Panc1 (cell line): ENCODE results near the gene AQP11. TPM values are rescaled to one million over a fixed set of nuclear protein-coding genes. Genes with fewer than 3 reads are reported as not detected.
"Not testable (repeated sequence)": the region's sequence is repeated elsewhere in the genome, so short reads cannot be mapped to it uniquely, and the experiment has no call there.

Experiments
- ATAC-seq: fragments of 200-7000 bp; cut with Tn5 transposase; 2 replicates; pipeline ENCODE4 v1.9.1; 2020; ENCODE audit warnings: mild to moderate bottlenecking, moderate library complexity
- BruUV-seq: library from RNA; stranded (reverse); fragments of 400-500 nt; replicated peaks from 2 replicates; lab custom pipeline; 2021; lab: Mats Ljungman, UMichigan
- CTCF ChIA-PET: fragments of 300-600 bp; sonication (Branson Sonifier 250); formaldehyde crosslinking; loops from one replicate; lab custom pipeline; 2022; ENCODE audit warnings: antibody characterized with exemption; lab: Charles Lee
- POLR2A ChIA-PET: fragments of 300-600 bp; sonication (Branson Sonifier 250); formaldehyde crosslinking; loops from one replicate; lab custom pipeline; 2022; ENCODE audit warnings: antibody characterized with exemption; lab: Charles Lee
- DNase-seq: peaks from one replicate; pipeline ENCODE4 v3.0.0-alpha.2; 2010; ENCODE audit warnings: low read depth, low spot score
- H3K27ac ChIP-seq: 2 replicates; pipeline ENCODE4 v1.5.1; 2011; ENCODE audit warnings: mild to moderate bottlenecking, low read length, inconsistent platforms
- H3K27me3 ChIP-seq: fragments of 200-500 bp; sonication (Bioruptor generic); 2 replicates; pipeline ENCODE4 v1.6.0; 2014; ENCODE audit warnings: low read length, inconsistent platforms; ENCODE audit not compliant: control insufficient read depth, insufficient read depth
- H3K36me3 ChIP-seq: fragments of 200-500 bp; sonication (Bioruptor generic); 2 replicates; pipeline ENCODE4 v1.5.1; 2014; ENCODE audit warnings: inconsistent platforms, mild to moderate bottlenecking, low read length, moderate library complexity; ENCODE audit not compliant: control insufficient read depth, insufficient read depth
- H3K4me1 ChIP-seq: 2 replicates; pipeline ENCODE4 v1.5.1; 2011; ENCODE audit warnings: inconsistent platforms, mild to moderate bottlenecking, low read length, moderate library complexity; ENCODE audit not compliant: control insufficient read depth, insufficient read depth
- H3K4me3 ChIP-seq, 2 experiments: 2 replicates each; pipeline ENCODE4 v1.5.1; 2011 to 2012; ENCODE audit warnings: low read depth in 2 of 2, low read length in 2 of 2, mild to moderate bottlenecking in 2 of 2, inconsistent platforms in 1 of 2, moderate library complexity in 1 of 2
- H3K9me3 ChIP-seq: fragments of 200-500 bp; sonication (Bioruptor generic); 2 replicates; pipeline ENCODE4 v1.5.1; 2014; ENCODE audit warnings: low read depth, mild to moderate bottlenecking, inconsistent platforms, low read length, moderate library complexity; ENCODE audit not compliant: control insufficient read depth, insufficient read depth
- POLR2AphosphoS5 ChIP-seq: IDR thresholded peaks from 2 replicates; pipeline ENCODE4 v1.6.1; 2012; ENCODE audit warnings: mild to moderate bottlenecking, low read depth, low read length, moderate library complexity
- SIN3A ChIP-seq: IDR thresholded peaks from 2 replicates; pipeline ENCODE4 v1.6.1; 2012; ENCODE audit warnings: low read depth, mild to moderate bottlenecking, low read length, moderate library complexity, borderline replicate concordance; ENCODE audit not compliant: insufficient read depth
- TCF7L2 ChIP-seq: IDR thresholded peaks from 2 replicates; pipeline ENCODE4 v1.6.1; 2011; ENCODE audit warnings: mild to moderate bottlenecking, low read depth, low read length, inconsistent platforms
- in situ Hi-C: cut with HindIII; loops from 2 replicates; pipeline ENCODE4 v1.10.0; 2016; ENCODE audit warnings: low sequenced_read_pairs, low pct_unique_long_range_greater_than_20kb
- intact Hi-C: fragments of 100-400 bp; cut with micrococcal nuclease; formaldehyde crosslinking; loops from one replicate; pipeline ENCODE4 v1.10.0; 2022; ENCODE audit not compliant: unreplicated experiment
- total RNA-seq: library from RNA; stranded (reverse); gene quantifications from one replicate; pipeline ENCODE4 v1.2.1, GENCODE V29; 2021; ENCODE audit not compliant: unreplicated experiment
- TF ChIP-seq, protein P1 (sequence below): fragments of 450-650 bp; IDR thresholded peaks from 2 replicates; pipeline ENCODE4 v1.5.1; 2017; ENCODE audit warnings: mild to moderate bottlenecking
- TF ChIP-seq, protein P2 (sequence below), 2 experiments: IDR thresholded peaks; 2 replicates each; pipeline ENCODE4 v1.6.1; 2011 to 2012; ENCODE audit warnings: low read depth in 2 of 2, control low read depth in 1 of 2, low read length in 1 of 2, mild to moderate bottlenecking in 1 of 2, moderate library complexity in 1 of 2; ENCODE audit not compliant: insufficient read depth in 1 of 2

The AQP11 gene
- total RNA-seq, 1 experiment from 2014 or later = 2.3 TPM

DNA sequence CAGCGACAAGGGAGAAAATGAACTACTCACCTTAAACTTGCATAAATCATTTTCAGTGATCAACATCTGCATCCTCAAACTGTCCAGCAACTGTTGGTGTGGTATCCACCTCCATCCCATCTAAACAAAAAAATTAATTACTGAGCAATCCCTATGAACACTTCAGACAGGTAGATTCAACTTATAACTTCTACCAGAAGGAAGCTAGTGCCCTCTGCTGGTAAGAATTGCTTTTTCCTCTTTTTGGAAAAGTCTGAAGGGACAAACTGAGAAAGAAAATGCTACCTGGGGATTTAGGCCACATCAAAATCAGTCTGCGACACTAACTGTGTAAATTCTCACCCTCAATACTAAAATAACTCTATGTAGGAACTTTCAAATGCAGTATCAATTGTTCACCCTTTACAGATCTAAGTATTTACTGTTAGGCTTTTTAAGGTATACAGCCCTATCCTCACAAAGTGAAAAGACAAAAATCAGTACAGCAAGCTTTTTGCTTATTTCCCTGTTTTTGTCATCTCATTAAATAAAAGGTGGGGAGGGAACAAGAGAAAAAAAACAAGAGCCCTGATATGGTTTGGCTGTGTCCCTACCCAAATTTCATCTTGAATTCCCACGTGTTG, 29.9 kb downstream of the AQP11 start:
- Histone ChIP-seq H3K36me3 (peaks cover 35% of the 10 kb centered on the region), H3K27me3 (no peaks in the 10 kb centered on the region), H3K9me3 (no peaks in the 10 kb centered on the region), H3K4me3 (no peak overlapping the region), H3K4me1 (no peaks in the 10 kb centered on the region), H3K27ac (no peak overlapping the region)
- POLR2A ChIA-PET = interaction anchor here (0.7 kb wide), 1 partner anchor 15 kb away, joined by 3 read pairs; no protein-coding TSS in a partner anchor
- in situ Hi-C loops (no loop called here), intact Hi-C loops (no loop called here)
- no TSS peak for BruUV-seq
- CTCF ChIA-PET = interaction anchor here (0.6 to 1.1 kb wide), 6 partner anchors 9 to 523 kb away, joined by 3 to 4 read pairs (median 3); no protein-coding TSS in a partner anchor
- DNase-seq (peak; percentile 64), ATAC-seq (peak; percentile 76)
- TF ChIP-seq, protein P1, sequence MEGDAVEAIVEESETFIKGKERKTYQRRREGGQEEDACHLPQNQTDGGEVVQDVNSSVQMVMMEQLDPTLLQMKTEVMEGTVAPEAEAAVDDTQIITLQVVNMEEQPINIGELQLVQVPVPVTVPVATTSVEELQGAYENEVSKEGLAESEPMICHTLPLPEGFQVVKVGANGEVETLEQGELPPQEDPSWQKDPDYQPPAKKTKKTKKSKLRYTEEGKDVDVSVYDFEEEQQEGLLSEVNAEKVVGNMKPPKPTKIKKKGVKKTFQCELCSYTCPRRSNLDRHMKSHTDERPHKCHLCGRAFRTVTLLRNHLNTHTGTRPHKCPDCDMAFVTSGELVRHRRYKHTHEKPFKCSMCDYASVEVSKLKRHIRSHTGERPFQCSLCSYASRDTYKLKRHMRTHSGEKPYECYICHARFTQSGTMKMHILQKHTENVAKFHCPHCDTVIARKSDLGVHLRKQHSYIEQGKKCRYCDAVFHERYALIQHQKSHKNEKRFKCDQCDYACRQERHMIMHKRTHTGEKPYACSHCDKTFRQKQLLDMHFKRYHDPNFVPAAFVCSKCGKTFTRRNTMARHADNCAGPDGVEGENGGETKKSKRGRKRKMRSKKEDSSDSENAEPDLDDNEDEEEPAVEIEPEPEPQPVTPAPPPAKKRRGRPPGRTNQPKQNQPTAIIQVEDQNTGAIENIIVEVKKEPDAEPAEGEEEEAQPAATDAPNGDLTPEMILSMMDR = peak; percentile 85; the same call in 1 of the 2 replicates
- TF ChIP-seq, protein P2, sequence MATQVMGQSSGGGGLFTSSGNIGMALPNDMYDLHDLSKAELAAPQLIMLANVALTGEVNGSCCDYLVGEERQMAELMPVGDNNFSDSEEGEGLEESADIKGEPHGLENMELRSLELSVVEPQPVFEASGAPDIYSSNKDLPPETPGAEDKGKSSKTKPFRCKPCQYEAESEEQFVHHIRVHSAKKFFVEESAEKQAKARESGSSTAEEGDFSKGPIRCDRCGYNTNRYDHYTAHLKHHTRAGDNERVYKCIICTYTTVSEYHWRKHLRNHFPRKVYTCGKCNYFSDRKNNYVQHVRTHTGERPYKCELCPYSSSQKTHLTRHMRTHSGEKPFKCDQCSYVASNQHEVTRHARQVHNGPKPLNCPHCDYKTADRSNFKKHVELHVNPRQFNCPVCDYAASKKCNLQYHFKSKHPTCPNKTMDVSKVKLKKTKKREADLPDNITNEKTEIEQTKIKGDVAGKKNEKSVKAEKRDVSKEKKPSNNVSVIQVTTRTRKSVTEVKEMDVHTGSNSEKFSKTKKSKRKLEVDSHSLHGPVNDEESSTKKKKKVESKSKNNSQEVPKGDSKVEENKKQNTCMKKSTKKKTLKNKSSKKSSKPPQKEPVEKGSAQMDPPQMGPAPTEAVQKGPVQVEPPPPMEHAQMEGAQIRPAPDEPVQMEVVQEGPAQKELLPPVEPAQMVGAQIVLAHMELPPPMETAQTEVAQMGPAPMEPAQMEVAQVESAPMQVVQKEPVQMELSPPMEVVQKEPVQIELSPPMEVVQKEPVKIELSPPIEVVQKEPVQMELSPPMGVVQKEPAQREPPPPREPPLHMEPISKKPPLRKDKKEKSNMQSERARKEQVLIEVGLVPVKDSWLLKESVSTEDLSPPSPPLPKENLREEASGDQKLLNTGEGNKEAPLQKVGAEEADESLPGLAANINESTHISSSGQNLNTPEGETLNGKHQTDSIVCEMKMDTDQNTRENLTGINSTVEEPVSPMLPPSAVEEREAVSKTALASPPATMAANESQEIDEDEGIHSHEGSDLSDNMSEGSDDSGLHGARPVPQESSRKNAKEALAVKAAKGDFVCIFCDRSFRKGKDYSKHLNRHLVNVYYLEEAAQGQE (IDR thresholded peaks at IDR 0.05; ENCODE audit: insufficient read depth in 1 of 2, low read depth in 2 of 2, low read length in 1 of 2) = no peak
- TF ChIP-seq POLR2AphosphoS5 = no peak
- no peak for TF ChIP-seq SIN3A
- no peak for TF ChIP-seq TCF7L2

DNA sequence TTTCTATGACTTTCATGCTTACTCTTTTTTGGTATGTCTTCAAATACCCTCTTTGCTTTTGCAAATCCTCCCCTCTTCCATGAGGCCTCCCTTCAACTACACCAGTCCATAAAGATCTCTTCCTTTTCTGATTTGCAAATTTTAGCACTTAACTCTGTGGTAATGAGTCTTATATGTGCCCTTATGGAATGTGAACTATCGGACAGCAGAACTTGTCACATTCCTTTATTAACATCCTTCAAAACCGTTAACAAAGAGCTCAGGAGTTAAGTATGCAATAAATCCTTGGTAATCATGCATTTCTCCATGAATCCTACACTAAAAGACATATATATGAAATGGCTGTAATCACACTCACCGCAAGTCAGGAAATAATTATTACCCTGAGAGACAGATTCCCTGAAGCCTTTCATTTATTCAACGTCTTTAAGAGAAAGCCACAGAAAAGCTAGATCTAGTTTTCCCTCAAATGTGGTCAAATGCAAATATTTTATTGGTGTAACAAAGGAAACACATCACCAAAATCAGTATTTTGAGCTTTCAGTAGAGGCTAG, 40.5 kb downstream of the AQP11 start:
- no peak for TF ChIP-seq SIN3A
- ChIA-PET CTCF (interaction anchor here (0.7 kb wide), 2 partner anchors 11 to 35 kb away, joined by 3 read pairs; no protein-coding TSS in a partner anchor), POLR2A (interaction anchor here (0.6 kb wide), 1 partner anchor 151 kb away, joined by 7 read pairs; no protein-coding TSS in a partner anchor)
- no peak overlapping the region for H3K4me3 ChIP-seq
- H3K27me3 ChIP-seq = no peaks in the 10 kb centered on the region
- no peak for ATAC-seq
- H3K9me3 ChIP-seq = no peaks in the 10 kb centered on the region
- no peak overlapping the region for H3K27ac ChIP-seq
- in situ Hi-C loops (no loop called here), intact Hi-C loops (no loop called here)
- no peaks in the 10 kb centered on the region for H3K4me1 ChIP-seq
- BruUV-seq = TSS peak; percentile 6
- H3K36me3 ChIP-seq = peaks cover 4% of the 10 kb centered on the region; the same call in 1 of the 2 replicates
- DNase-seq = no peak

DNA sequence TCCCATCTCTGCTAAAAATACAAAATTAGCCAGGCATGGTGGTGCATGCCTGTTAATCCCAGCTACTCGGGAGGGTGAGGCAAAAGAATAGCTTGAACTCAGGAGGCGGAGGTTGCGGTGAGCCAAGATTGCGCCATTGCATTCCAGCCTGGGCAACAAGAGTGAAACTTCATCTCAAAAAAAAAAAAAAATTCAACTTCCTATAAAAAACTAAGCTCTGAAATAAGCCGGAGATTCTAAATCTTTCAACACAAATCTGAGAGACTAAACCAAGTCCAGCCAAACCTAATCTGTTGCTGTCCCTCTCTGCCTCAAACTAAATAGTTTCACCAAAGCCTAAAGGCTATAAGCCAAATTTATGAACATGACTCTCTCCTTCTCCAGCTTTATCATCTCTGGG, 44.2 kb downstream of the AQP11 start:
- POLR2A ChIA-PET = interaction anchor here (0.6 kb wide), 1 partner anchor 44 kb away, joined by 6 read pairs; no protein-coding TSS in a partner anchor
- CTCF ChIA-PET = interaction anchor here (0.7 to 0.8 kb wide), 2 partner anchors 14 to 653 kb away, joined by 3 read pairs; no protein-coding TSS in a partner anchor
- intact Hi-C loops, ATAC-seq, BruUV-seq, DNase-seq, H3K9me3 ChIP-seq, H3K4me1 ChIP-seq, H3K36me3 ChIP-seq, H3K27me3 ChIP-seq, H3K27ac ChIP-seq, in situ Hi-C loops, H3K4me3 ChIP-seq: not testable (repeated sequence)
